Measurements from ENCODE around the gene BTBD1.
A peak's percentile ranks its signal among the peaks of the same experiment; 100 is the strongest.

Gene BTBD1

GRCh38 chr15:82985688-82986441 is 81.2 kb downstream of the BTBD1 start, which contains the start of gene RAMAC:
Gene RAMAC, plus strand, starts transcription at chr15:82986210. Its CDS starts 2,809 bp downstream, at chr15:82989019.
- peak; percentile 64 for DNase-seq

GRCh38 chr15:82980981-82981380 is 86.1 kb downstream of the BTBD1 start:
- no peak for DNase-seq

GRCh38 chr15:82979726-82980125 is 87.3 kb downstream of the BTBD1 start:
- DNase-seq, result no peak

GRCh38 chr15:82978438-82978837 is 88.6 kb downstream of the BTBD1 start:
- DNase-seq, result no peak

GRCh38 chr15:82977076-82977475 is 90.0 kb downstream of the BTBD1 start:
- DNase-seq, result no peak

- DNase-seq, result no peak
Measured at GRCh38 chr15:82972990-82973389, 94.1 kb downstream of the BTBD1 start.

GRCh38 chr15:82971218-82971984 is 95.7 kb downstream of the BTBD1 start:
- DNase-seq, result no peak

- no peak for DNase-seq
Measured at GRCh38 chr15:82970696-82971095, 96.4 kb downstream of the BTBD1 start.

- DNase-seq, result no peak
Measured at GRCh38 chr15:82970078-82970686, 96.9 kb downstream of the BTBD1 start.

- DNase-seq, result no peak
Measured at GRCh38 chr15:82969353-82969752, 97.7 kb downstream of the BTBD1 start.

GRCh38 chr15:82968066-82968465 is 99.0 kb downstream of the BTBD1 start:
- no peak for DNase-seq

GRCh38 chr15:82966671-82967071 is 100.4 kb downstream of the BTBD1 start:
- DNase-seq, result no peak

Measured in NCI-H187 treated with DMSO at 0.1 percent for 48 hours (cell line).